HPDE6-E6E7 (cell line): ENCODE results near the gene CD47.

ENCODE experiments used
- DNase-seq: peaks from one replicate; pipeline ENCODE4 v3.0.0; 2011; ENCODE audit warnings: missing footprints; ENCODE audit errors: extremely low spot score

Gene CD47

GRCh38 chr3:108013141-108014055, 77.4 kb downstream of the CD47 start:
- no peak for DNase-seq

- DNase-seq = no peak
Measured at GRCh38 chr3:108012304-108012703, 78.5 kb downstream of the CD47 start.

- DNase-seq = no peak
Measured at GRCh38 chr3:108011616-108012015, 79.2 kb downstream of the CD47 start.

- DNase-seq = no peak
Measured at GRCh38 chr3:108008931-108009639, 81.7 kb downstream of the CD47 start.

GRCh38 chr3:108008106-108008505, 82.7 kb downstream of the CD47 start:
- no peak for DNase-seq

GRCh38 chr3:108006881-108007331, 83.9 kb downstream of the CD47 start:
- DNase-seq = no peak

- DNase-seq = peak; percentile 83
Measured at GRCh38 chr3:108006077-108006771, 84.6 kb downstream of the CD47 start.

- no peak for DNase-seq
Measured at GRCh38 chr3:108004647-108005046, 86.2 kb downstream of the CD47 start.

GRCh38 chr3:108001457-108001856, 89.4 kb downstream of the CD47 start:
- peak; percentile 71 for DNase-seq

GRCh38 chr3:107999215-107999775, 91.5 kb downstream of the CD47 start:
- peak; percentile 28 for DNase-seq

- no peak for DNase-seq
Measured at GRCh38 chr3:107997671-107998070, 93.2 kb downstream of the CD47 start.

- DNase-seq = no peak
Measured at GRCh38 chr3:107995823-107996222, 95.0 kb downstream of the CD47 start.

- DNase-seq = no peak
Measured at GRCh38 chr3:107994956-107995715, 95.7 kb downstream of the CD47 start.

- DNase-seq = no peak
Measured at GRCh38 chr3:107994181-107994580, 96.7 kb downstream of the CD47 start.

- no peak for DNase-seq
Measured at GRCh38 chr3:107993771-107994170, 97.1 kb downstream of the CD47 start.
